Measurements from ENCODE around the gene HLA-B. TPM values are rescaled to one million over a fixed set of nuclear protein-coding genes. Genes with fewer than 3 reads are reported as not detected.

The HLA-B gene
- polyA plus RNA-seq, 2 of the 4 experiments (the other 2 are of a cell fraction): 9.4 to 9.9 TPM

GRCh38 chr6:31386977-31387376 is 30.0 kb upstream of the HLA-B start:
- FAIRE-seq (no peak), ATAC-seq (no peak; a peak in 1 of 6 replicates)

GRCh38 chr6:31386099-31386498 is 29.1 kb upstream of the HLA-B start:
- WGBS (ENCODE audit: missing lambda C conversion rate): 37% methylated on average over 3 of the region's 3 CpGs
- CTCF ChIA-PET: interaction anchor here (0.7 kb wide), 1 partner anchor 19 kb away, joined by 3 read pairs; no protein-coding TSS in a partner anchor
- H3K9me3 ChIP-seq: no peaks in the 10 kb centered on the region
- FAIRE-seq (no peak), DNase-seq (ENCODE audit: low read depth in 1 of 2, low spot score in 1 of 2) (no peak), ATAC-seq (no peak)
- no peak overlapping the region for H3K4me2 ChIP-seq
- POLR2A ChIA-PET: no interaction called here
- no peaks in the 10 kb centered on the region for H3K4me1 ChIP-seq
- H3K4me3 ChIP-seq: no peak overlapping the region
- no peak for TF ChIP-seq MAFK (IDR thresholded peaks at IDR 0.05; ENCODE audit: partially characterized antibody)
- TF ChIP-seq ZNF302 (CRISPR knock-in tag; IDR thresholded peaks at IDR 0.05): no peak
- TF ChIP-seq, protein P1, sequence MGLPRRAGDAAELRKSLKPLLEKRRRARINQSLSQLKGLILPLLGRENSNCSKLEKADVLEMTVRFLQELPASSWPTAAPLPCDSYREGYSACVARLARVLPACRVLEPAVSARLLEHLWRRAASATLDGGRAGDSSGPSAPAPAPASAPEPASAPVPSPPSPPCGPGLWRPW (IDR thresholded peaks at IDR 0.05): no peak
- no peak for TF ChIP-seq ZSCAN20 (CRISPR knock-in tag; IDR thresholded peaks at IDR 0.05)
- no peak for TF ChIP-seq SMC3 (IDR thresholded peaks at IDR 0.05)
- TF ChIP-seq GATA3 (IDR thresholded peaks at IDR 0.05; ENCODE audit: borderline replicate concordance): no peak
- no peak for TF ChIP-seq HOXB13 (CRISPR knock-in tag; IDR thresholded peaks at IDR 0.05; ENCODE audit: low read depth)
- TF ChIP-seq EHMT2 (IDR thresholded peaks at IDR 0.05; ENCODE audit: low read depth): no peak
- TF ChIP-seq FOSB (CRISPR knock-in tag; IDR thresholded peaks at IDR 0.05): no peak
- TF ChIP-seq CTCF (IDR thresholded peaks at IDR 0.05): no peak
- no peak for TF ChIP-seq ESRRA (IDR thresholded peaks at IDR 0.05; ENCODE audit: borderline replicate concordance, low read length)
- no peak for TF ChIP-seq SREBF2 (IDR thresholded peaks at IDR 0.05)
- TF ChIP-seq TP53 (CRISPR knock-in tag; IDR thresholded peaks at IDR 0.05): no peak
- TF ChIP-seq KDM5A (IDR thresholded peaks at IDR 0.05): no peak
- TF ChIP-seq PBX3 (IDR thresholded peaks at IDR 0.05): no peak
- no peak for TF ChIP-seq REST (IDR thresholded peaks at IDR 0.05)
- TF ChIP-seq JUNB (IDR thresholded peaks at IDR 0.05): no peak
- TF ChIP-seq BCL3 (IDR thresholded peaks at IDR 0.05): no peak
- no peak overlapping the region for H3K27ac ChIP-seq

More at GRCh38 chr6:31386977-31387376, 30.0 kb upstream of the HLA-B start:
- Histone ChIP-seq H3K27ac (no peak overlapping the region), H3K4me3 (no peak overlapping the region), H3K9me3 (no peaks in the 10 kb centered on the region), H3K4me1 (no peaks in the 10 kb centered on the region), H3K4me2 (no peak overlapping the region)
- TF ChIP-seq MAX (IDR thresholded peaks at IDR 0.05) (no peak), ZSCAN20 (CRISPR knock-in tag; IDR thresholded peaks at IDR 0.05) (no peak), BCL3 (IDR thresholded peaks at IDR 0.05) (no peak), RARB (CRISPR knock-in tag; IDR thresholded peaks at IDR 0.05) (no peak), NFE2L2 (conservative IDR thresholded peaks at IDR 0.05; ENCODE audit: low read length) (no peak), MAFK (IDR thresholded peaks at IDR 0.05; ENCODE audit: partially characterized antibody) (no peak), CBX8 (IDR thresholded peaks at IDR 0.05) (no peak), CEBPB (IDR thresholded peaks at IDR 0.05) (no peak), HOXB5 (CRISPR knock-in tag; IDR thresholded peaks at IDR 0.05) (no peak), KDM1A (IDR thresholded peaks at IDR 0.05; ENCODE audit: low read depth) (no peak)
- ChIA-PET POLR2A (interaction anchor here (0.6 kb wide), 1 partner anchor 181 kb away, joined by 9 read pairs; no protein-coding TSS in a partner anchor), CTCF (no interaction called here)
- WGBS (ENCODE audit: missing lambda C conversion rate): 31% methylated on average over 1 of the region's 1 CpG
- no peak for DNase-seq (ENCODE audit: low read depth in 1 of 2, low spot score in 1 of 2)

Data from A549 (cell line).